Ascending aorta (tissue), 2 donors: ENCODE data around the gene C7orf33. TPM values are rescaled to one million over a fixed set of nuclear protein-coding genes. Genes with fewer than 3 reads are reported as not detected.

ENCODE experiments used
- DNase-seq, 2 donors: peaks; one replicate each; pipeline ENCODE4 v3.0.0-alpha.2; 2019; ENCODE audit warnings: low spot score in 2 of 2
- H3K27ac ChIP-seq, 2 donors: fragments of 200-600 bp; sonication (generic); one replicate each; pipeline ENCODE4 v1.5.1; 2016 to 2017; ENCODE audit warnings: mild to moderate bottlenecking in 1 of 2
- H3K27me3 ChIP-seq: fragments of 200-600 bp; sonication (generic); one replicate; pipeline ENCODE4 v1.5.1; 2017
- H3K36me3 ChIP-seq, 2 donors: fragments of 200-600 bp; sonication (generic); one replicate each; pipeline ENCODE4 v1.5.1; 2016
- H3K4me1 ChIP-seq, 2 donors: fragments of 200-600 bp; sonication (generic); one replicate each; pipeline ENCODE4 v1.5.1; 2016 to 2017; ENCODE audit warnings: mild to moderate bottlenecking in 1 of 2
- H3K4me3 ChIP-seq, 2 donors: fragments of 200-600 bp; sonication (generic); one replicate each; pipeline ENCODE4 v1.5.1; 2016 to 2017; ENCODE audit warnings: mild to moderate bottlenecking in 1 of 2
- H3K9me3 ChIP-seq, 2 donors: fragments of 200-600 bp; sonication (generic); one replicate each; pipeline ENCODE4 v1.5.1; 2016
- intact Hi-C: fragments of 100-400 bp; cut with DNase I; formaldehyde crosslinking; loops from one replicate; pipeline ENCODE4 v1.15.1; 2023
- total RNA-seq: library from RNA; depleted of rRNA; stranded (reverse); fragments of >200 nt; gene quantifications from one replicate; pipeline ENCODE4 v1.1.0, GENCODE V29; 2016
- TF ChIP-seq, protein P1 (sequence below), 3 experiments: fragments of 200-600 bp in 2 of 3; fragments of 450-650 bp in 1 of 3; sonication (generic) in 2 of 3; IDR thresholded peaks; one replicate each; pipeline ENCODE4 v1.5.1; 2016 to 2019; ENCODE audit warnings: antibody characterized with exemption in 3 of 3, mild to moderate bottlenecking in 1 of 3, moderate library complexity in 1 of 3

C7orf33 gene
- total RNA-seq, 1 donor from 2014 or later = not detected

GRCh38 chr7:148652773-148653172 is 62.2 kb downstream of the C7orf33 start:
- H3K4me3 ChIP-seq = no peak overlapping the region
- no peak for DNase-seq
- no peaks in the 10 kb centered on the region for H3K36me3 ChIP-seq
- no peak overlapping the region for H3K27ac ChIP-seq
- intact Hi-C loops = no loop called here
- no peaks in the 10 kb centered on the region for H3K27me3 ChIP-seq
- TF ChIP-seq, protein P1, sequence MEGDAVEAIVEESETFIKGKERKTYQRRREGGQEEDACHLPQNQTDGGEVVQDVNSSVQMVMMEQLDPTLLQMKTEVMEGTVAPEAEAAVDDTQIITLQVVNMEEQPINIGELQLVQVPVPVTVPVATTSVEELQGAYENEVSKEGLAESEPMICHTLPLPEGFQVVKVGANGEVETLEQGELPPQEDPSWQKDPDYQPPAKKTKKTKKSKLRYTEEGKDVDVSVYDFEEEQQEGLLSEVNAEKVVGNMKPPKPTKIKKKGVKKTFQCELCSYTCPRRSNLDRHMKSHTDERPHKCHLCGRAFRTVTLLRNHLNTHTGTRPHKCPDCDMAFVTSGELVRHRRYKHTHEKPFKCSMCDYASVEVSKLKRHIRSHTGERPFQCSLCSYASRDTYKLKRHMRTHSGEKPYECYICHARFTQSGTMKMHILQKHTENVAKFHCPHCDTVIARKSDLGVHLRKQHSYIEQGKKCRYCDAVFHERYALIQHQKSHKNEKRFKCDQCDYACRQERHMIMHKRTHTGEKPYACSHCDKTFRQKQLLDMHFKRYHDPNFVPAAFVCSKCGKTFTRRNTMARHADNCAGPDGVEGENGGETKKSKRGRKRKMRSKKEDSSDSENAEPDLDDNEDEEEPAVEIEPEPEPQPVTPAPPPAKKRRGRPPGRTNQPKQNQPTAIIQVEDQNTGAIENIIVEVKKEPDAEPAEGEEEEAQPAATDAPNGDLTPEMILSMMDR (IDR thresholded peaks at IDR 0.05) = no peak
- no peaks in the 10 kb centered on the region for H3K4me1 ChIP-seq
- H3K9me3 ChIP-seq = no peaks in the 10 kb centered on the region

DNA sequence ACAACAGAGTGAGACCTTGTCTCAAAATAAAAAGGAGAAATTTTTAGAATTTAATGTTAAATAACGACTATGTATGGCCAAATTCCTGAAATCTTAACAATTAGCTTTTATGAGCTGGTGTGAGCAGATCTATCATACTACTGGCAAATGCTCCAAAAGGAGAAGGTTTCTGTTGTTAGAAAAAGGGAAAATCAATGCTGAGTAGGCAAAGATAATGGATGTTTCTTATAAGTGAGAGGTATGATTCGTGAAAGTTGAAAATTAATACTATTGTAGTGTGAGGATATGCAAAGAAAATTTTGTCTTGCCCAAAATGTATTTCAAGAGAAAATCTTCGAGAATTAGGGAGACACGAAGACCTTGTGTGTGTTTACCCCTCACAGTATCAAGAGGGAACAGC is 67.4 kb downstream of the C7orf33 start:
- no peaks in the 10 kb centered on the region for H3K4me1 ChIP-seq
- DNase-seq = no peak
- TF ChIP-seq, protein P1 (IDR thresholded peaks at IDR 0.05) = no peak
- no peak overlapping the region for H3K27ac ChIP-seq
- H3K36me3 ChIP-seq = no peaks in the 10 kb centered on the region
- H3K27me3 ChIP-seq = no peaks in the 10 kb centered on the region
- no peaks in the 10 kb centered on the region for H3K9me3 ChIP-seq
- H3K4me3 ChIP-seq = no peak overlapping the region
- intact Hi-C loops = no loop called here

DNA sequence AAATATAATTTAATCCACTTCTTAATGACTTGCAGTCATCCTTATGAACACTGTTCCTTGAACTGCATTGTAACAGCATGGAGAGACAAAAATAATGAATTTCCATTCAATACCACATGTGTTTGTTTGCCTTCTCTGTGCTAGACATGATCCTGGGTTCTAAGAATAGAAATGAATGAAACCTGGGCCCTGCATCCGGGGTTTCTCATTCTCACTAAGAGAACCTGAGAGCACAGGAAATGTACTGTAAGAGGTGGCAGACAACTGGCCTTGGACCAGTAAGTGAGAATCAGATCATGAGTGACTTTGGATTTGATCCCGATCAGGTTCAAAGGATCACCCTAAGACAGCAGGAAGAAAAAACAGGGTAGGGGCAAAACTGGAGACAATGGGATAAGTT is 70.9 kb downstream of the C7orf33 start:
- no peak for DNase-seq
- no peaks in the 10 kb centered on the region for H3K9me3 ChIP-seq
- no peaks in the 10 kb centered on the region for H3K36me3 ChIP-seq
- TF ChIP-seq, protein P1 (IDR thresholded peaks at IDR 0.05) = no peak
- H3K27me3 ChIP-seq = no peaks in the 10 kb centered on the region
- intact Hi-C loops = no loop called here
- peaks cover 0 to 5% of the 10 kb centered on the region in 2 donors for H3K4me1 ChIP-seq
- no peak overlapping the region for H3K4me3 ChIP-seq
- H3K27ac ChIP-seq = no peak overlapping the region

DNA sequence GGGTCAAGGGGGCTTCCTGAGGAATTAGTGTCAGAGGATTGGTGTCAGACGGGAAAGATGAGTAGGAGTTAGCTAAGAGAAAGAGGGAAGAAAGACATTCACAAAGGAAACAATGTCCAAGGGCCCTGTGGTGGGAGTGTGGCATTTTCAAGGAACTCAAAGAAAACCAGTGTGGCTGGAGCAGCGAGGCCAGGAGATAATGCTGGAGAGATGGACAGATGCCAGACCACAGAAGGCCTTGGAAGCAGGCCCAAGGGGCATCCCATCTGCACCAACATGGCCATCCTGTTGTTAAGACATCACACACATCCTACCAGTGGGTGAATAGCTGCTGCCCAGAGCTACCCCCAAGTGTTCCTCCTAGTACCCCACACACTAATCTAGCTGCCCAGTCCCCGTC is 72.1 kb downstream of the C7orf33 start:
- no peak overlapping the region for H3K4me3 ChIP-seq
- H3K9me3 ChIP-seq = no peaks in the 10 kb centered on the region
- intact Hi-C loops = no loop called here
- no peak overlapping the region for H3K27ac ChIP-seq
- no peaks in the 10 kb centered on the region for H3K36me3 ChIP-seq
- peaks cover 0 to 5% of the 10 kb centered on the region in 2 donors for H3K4me1 ChIP-seq
- DNase-seq = no peak
- H3K27me3 ChIP-seq = no peaks in the 10 kb centered on the region
- TF ChIP-seq, protein P1 (IDR thresholded peaks at IDR 0.05) = no peak

DNA sequence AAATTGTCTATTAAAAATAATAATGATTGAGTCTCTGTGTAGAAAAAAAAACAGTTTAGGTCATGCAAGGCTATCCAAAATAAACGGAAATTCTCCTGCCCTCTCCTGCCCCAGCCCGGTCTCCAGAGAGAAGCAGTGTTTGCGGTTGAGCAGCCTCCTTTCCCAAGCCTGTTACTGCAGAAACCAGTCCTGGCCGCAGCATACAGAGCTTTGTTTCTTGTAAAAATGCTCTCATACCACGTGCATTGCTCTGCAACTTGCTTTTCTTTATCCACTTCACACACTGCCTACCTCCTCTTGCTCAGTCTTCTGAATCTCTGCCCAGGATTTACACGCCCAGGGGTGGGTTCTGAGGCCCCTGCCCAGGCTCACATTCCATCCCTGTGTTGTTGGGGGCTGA is 73.8 kb downstream of the C7orf33 start:
- TF ChIP-seq, protein P1 (IDR thresholded peaks at IDR 0.05) = no peak
- Histone ChIP-seq H3K9me3 (no peaks in the 10 kb centered on the region), H3K27ac (no peak overlapping the region), H3K4me1 (peaks cover 0 to 5% of the 10 kb centered on the region in 2 donors), H3K27me3 (no peaks in the 10 kb centered on the region), H3K36me3 (no peaks in the 10 kb centered on the region), H3K4me3 (no peak overlapping the region)
- no peak for DNase-seq
- intact Hi-C loops = no loop called here

GRCh38 chr7:148665221-148665620 is 74.7 kb downstream of the C7orf33 start:
- H3K9me3 ChIP-seq = no peaks in the 10 kb centered on the region
- no peak overlapping the region for H3K4me3 ChIP-seq
- no peaks in the 10 kb centered on the region for H3K36me3 ChIP-seq
- no peak for DNase-seq
- H3K27ac ChIP-seq = no peak overlapping the region
- intact Hi-C loops = no loop called here
- TF ChIP-seq, protein P1 (IDR thresholded peaks at IDR 0.05) = no peak
- no peaks in the 10 kb centered on the region for H3K27me3 ChIP-seq
- H3K4me1 ChIP-seq = peaks cover 0 to 5% of the 10 kb centered on the region in 2 donors
